GM13976 (cell line): ENCODE measurements around the gene LATS2.

Source experiments
- DNase-seq: peaks from one replicate; pipeline ENCODE4 v3.0.0; 2012; ENCODE audit warnings: low spot score
- in situ Hi-C: fragments of 300-500 bp; cut with MboI; formaldehyde crosslinking; loops from one replicate; pipeline ENCODE4 v1.12.0; 2022; ENCODE audit warnings: low sequenced_read_pairs, mixed read lengths, inconsistent platforms; ENCODE audit not compliant: unreplicated experiment
- TF ChIP-seq, protein P1 (sequence below): IDR thresholded peaks from 2 replicates; pipeline ENCODE4 v1.5.1; 2012; ENCODE audit warnings: borderline replicate concordance, mild to moderate bottlenecking; ENCODE audit not compliant: insufficient read depth; ENCODE audit errors: extremely low read depth, missing control alignments, control extremely low read depth

The LATS2 gene

DNA sequence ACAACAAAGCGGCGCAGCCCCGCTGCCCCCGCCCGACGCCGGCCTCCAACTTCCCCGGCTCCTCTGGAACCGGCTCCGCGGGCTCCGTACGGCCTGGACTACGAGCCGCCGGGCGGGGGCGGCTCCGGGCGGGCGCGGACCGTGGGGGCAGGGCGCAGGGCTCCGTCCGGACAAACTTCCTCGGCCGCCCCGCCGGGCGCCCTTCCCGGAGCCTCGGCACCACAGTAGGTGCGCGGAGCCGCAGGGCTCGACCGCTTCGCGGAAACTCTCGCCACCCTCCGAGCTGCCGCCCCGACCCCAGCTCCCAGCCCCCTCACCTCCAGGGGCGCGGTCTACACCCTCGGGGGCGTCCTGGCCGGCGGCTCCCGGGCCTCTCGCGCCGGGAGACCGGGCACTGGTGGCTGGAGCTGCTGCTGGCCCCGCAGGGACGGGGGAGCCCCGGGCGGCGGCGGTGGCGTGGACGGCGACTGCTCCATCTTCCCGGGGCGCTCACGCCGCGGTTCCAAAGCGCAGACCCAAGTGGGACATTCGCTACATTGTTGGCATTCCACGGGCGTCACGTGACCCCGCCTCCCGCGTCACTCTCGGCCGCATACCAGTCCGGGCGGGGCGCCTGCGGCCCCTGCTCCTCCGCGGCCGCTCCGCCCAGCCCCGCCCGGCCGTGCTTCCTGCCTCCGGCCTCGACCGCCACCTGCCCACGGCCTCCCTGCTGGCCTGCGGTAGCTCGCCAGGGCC is at the start of gene LATS2:
LATS2 (minus strand) TSS at position 558 of the 735 bp plus-strand sequence. CDS start 15,560 bp downstream, outside the sequence.
- in situ Hi-C loops, result no loop called here
- DNase-seq, result peak; percentile 91

DNA sequence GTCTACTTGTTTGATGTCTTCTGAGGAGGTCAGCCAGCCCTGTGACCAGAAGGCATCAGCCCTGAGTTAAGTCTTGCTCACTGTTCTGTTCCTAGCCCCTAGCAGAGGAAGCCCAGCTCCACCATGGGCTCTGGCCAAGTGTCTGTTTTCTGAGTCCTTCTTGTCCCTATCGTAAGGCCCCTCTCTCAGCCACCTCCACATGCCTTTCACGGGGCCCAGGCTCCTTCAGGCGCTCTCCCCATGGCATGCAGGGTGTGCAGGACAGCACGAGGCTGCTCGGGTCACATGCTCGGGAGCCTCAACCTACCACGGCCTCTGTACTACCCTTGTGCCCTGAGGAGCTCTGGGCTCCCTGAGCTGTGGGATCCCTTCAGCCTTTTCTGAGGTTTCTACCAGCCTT is 47.8 kb upstream of the LATS2 start:
- TF ChIP-seq, protein P1, sequence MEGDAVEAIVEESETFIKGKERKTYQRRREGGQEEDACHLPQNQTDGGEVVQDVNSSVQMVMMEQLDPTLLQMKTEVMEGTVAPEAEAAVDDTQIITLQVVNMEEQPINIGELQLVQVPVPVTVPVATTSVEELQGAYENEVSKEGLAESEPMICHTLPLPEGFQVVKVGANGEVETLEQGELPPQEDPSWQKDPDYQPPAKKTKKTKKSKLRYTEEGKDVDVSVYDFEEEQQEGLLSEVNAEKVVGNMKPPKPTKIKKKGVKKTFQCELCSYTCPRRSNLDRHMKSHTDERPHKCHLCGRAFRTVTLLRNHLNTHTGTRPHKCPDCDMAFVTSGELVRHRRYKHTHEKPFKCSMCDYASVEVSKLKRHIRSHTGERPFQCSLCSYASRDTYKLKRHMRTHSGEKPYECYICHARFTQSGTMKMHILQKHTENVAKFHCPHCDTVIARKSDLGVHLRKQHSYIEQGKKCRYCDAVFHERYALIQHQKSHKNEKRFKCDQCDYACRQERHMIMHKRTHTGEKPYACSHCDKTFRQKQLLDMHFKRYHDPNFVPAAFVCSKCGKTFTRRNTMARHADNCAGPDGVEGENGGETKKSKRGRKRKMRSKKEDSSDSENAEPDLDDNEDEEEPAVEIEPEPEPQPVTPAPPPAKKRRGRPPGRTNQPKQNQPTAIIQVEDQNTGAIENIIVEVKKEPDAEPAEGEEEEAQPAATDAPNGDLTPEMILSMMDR, result no peak
- no peak for DNase-seq
- in situ Hi-C loops, result loop anchor here (10.0 kb wide), 1 partner anchor 376 kb away; no protein-coding TSS in a partner anchor

More for the DNA sequence above, at the start of gene LATS2:
- TF ChIP-seq, protein P1, result no peak

DNA sequence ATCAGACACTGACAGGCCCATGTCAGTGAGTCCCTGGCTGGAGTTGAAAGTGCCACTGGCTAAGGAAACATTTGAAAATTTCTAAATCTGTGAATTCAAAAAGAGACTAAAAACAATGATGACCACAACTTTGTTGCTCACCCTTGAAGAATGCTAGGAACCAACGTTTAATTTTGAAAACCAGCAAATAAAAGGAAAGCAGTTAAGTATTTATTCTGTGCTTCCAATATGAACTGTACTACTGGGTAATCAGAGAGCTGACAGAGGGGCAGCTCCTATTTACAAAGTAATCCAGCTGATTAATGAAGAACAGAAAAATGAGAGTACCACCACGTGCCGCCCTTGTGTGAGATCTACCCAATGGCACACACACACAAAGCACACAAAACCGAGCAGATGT is 44.7 kb upstream of the LATS2 start:
- DNase-seq, result no peak
- in situ Hi-C loops, result loop anchor here (10.0 kb wide), 1 partner anchor 379 kb away; no protein-coding TSS in a partner anchor
- TF ChIP-seq, protein P1, result no peak

DNA sequence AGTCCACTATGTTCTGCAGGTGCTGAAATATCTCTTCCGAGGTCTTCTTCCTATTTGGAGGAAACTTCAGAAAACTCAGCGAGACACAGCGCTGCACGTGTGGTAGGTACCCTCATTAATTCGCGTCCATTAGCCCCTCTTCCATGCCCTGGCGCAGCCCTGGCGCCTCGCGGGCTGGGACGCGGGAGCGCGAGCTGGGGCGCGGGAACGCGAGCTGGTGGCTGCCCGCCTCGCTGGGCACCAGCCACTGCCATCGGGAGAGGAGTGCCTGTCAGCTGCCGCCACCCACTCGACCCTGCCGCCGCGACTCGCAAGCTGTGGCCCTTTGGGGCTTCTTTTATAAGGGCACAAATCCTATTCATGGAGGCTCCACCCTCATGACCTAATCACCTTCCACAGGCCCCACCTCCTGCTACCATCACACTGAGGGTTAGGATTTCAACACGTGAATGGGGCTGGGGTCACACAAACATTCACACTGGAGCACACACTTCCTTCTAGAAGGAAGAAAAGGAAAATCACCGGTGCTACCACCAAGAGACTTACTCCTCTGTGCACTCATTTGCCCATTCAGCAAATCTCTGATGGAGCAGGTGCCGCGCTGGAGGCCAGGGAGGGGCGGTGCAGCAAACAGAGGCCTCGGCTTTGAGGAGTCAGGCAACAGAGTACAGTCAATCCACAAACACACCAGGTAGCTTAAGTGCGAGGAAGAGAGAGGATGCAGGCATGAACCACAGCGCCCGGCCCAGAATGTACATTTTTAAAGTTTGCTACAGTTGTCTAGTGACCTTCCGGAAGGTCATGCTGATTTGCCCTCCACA is 43.0 kb upstream of the LATS2 start:
- in situ Hi-C loops, result loop anchor here (10.0 kb wide), 1 partner anchor 380 kb away; no protein-coding TSS in a partner anchor
- DNase-seq, result no peak
- TF ChIP-seq, protein P1, result no peak

DNA sequence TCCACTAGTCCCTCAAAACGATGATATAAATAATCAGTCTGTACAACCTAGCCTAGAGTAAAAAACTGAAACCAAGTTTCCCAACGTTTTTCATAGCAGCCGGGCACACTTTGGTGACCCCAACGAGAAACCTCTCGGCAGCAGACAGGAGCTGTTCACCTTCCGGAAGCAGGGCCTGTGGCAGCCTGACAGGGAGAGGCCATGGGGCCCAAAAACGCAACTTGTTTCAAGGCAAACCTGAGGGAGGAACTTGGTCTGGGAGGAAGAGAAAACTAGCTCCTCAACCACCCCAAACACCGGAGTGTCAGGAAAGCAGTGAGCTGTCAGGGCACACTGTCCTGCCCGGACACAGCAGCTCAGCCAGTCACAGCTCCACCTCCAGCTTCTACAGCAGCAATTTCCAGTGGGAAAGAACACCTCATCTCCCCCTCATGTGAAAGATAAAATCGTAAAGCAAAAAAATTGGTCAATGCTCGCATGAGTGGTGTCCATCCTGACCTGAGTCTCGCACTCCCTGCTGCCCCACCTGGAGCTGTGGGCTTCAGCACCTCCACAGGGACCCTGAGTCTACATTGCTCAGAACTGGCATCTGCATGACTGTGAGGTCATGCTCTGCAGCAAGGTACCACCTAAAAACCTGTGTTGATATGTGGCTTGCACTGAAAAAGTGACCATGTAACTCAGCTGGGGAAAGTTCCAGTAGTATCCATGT is 40.6 kb upstream of the LATS2 start:
- in situ Hi-C loops, result loop anchor here (10.0 kb wide), 1 partner anchor 383 kb away; no protein-coding TSS in a partner anchor
- TF ChIP-seq, protein P1, result no peak

More for the DNA sequence above, 40.6 kb upstream of the LATS2 start:
- DNase-seq, result no peak
